Activated naive CD4-positive, alpha-beta T cell treated with anti-CD3 and anti-CD28 coated beads, Interleukin-2, amount 10 ng/mL, durations not matched to agents 5 hours and 36 hours (primary cell): Measurements from ENCODE around the gene NOL11. TPM values are rescaled to one million over a fixed set of nuclear protein-coding genes. Genes with fewer than 3 reads are reported as not detected.

ENCODE experiments used
- total RNA-seq, 2 experiments: library from RNA; stranded (reverse); gene quantifications; one replicate each; pipeline ENCODE4 v1.2.3, GENCODE V29; 2021

Gene NOL11
- total RNA-seq: 10 to 100 TPM; 56.2 to 58.6 TPM

DNA sequence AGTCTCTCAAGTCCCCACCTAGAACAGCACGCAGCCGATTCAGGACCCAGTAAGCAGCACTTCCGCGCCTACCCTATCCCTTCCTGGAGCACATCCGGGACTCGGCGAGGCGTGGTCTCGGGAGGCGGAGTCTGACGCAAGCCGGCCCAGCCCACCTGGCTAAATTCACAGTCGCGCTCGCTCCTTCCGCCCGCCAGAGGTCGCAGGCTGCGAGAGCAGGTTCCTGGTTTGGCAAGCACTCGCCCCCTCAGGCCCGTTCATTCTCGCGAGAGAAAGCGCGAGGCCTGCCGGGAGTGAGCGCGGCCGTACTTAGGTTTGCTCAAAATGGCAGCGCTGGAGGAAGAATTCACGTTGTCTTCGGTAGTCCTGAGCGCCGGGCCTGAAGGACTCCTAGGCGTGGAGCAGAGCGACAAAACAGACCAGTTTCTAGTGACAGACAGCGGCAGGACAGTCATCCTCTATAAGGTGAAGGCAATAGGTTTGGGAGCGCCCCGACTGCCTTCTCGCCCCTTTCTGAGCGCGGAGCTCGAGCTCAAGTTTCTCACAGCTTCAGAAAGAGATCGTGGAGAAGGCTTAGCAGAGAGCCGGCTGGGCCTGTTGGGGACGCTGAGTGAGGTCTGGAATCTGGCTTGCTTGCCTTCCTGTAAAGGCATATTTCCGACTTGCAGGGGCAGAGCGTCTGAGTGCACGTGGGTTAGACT is at the start of gene NOL11:
Gene NOL11 (plus strand): TSS at position 313 of the 701 bp plus-strand sequence. CDS start 12 bp downstream, at position 325.

Other genes with a start within 250 kb of the NOL11 start
- gene BPTF, start 107.6 kb downstream of the NOL11 start, total RNA-seq: 100 to 1,000 TPM; 104 to 106 TPM